ENCODE results near the gene GLCCI1. TPM values are rescaled to one million over a fixed set of nuclear protein-coding genes. Genes with fewer than 3 reads are reported as not detected.
A peak's percentile ranks its signal among the peaks of the same experiment; 100 is the strongest.
"Not testable (repeated sequence)": the region's sequence is repeated elsewhere in the genome, so short reads cannot be mapped to it uniquely, and the experiment has no call there.

GLCCI1 gene
- total and polyA plus RNA-seq, 5 donors from 2014 or later = 12.6 to 88.1 (median 31.6) TPM

DNA sequence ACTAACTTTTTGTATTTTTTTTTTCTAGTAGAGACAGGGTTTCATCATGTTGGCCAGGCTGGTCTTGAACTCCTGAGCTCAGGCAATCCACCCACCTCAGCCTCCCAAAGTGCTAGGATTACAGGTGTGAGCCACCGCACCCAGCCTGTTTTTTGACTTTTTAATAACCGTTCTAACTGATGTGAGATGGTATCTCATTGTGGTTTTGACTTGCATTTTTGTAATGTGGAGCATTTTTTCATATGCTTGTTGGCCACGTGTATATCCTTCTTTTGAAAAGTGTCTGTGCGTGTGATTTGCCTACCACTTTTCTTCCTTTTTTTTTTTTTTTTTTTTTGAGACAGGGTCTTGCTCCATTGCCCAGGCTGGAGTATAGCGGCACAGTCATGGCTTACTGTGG lies 94.7 kb downstream of the GLCCI1 start:
- Mint-ChIP-seq H3K4me3 (peak overlapping the region in 3 of 4 donors; percentile 28 to 63 (median 39)), H3K36me3 (peaks cover 73% of the 10 kb centered on the region), H3K4me1 (peaks cover 40 to 73% (median 56%) of the 10 kb centered on the region in 4 donors), H3K27ac (peak overlapping the region; percentile 42 to 82 (median 43))
- not testable (repeated sequence) for H3K27me3 ChIP-seq (ENCODE audit: control insufficient read depth, insufficient read depth, low read length); H3K27ac ChIP-seq (ENCODE audit: insufficient read depth, low read length, poor library complexity, severe bottlenecking); H3K9me3 ChIP-seq (ENCODE audit: control insufficient read depth in 2 of 2, low read length in 2 of 2); H3K9me3 Mint-ChIP-seq; ATAC-seq (ENCODE audit: low read depth in 2 of 2); H3K4me1 ChIP-seq (ENCODE audit: control insufficient read depth, insufficient read depth, low read length, poor library complexity, severe bottlenecking); H3K27me3 Mint-ChIP-seq; H3K4me3 ChIP-seq (ENCODE audit: low read depth, low read length)
- DNase-seq = peak in 2 of 3 donors; percentile 16 to 44
- peaks cover 45% of the 10 kb centered on the region for H3K36me3 ChIP-seq (ENCODE audit: control insufficient read depth, insufficient read depth, low read length)

GRCh38 chr7:8063706-8064297 lies 95.2 kb downstream of the GLCCI1 start:
- Histone ChIP-seq H3K36me3 (ENCODE audit: control insufficient read depth, insufficient read depth, low read length) (peaks cover 46% of the 10 kb centered on the region), H3K4me1 (ENCODE audit: control insufficient read depth, insufficient read depth, low read length, poor library complexity, severe bottlenecking) (peaks cover 9% of the 10 kb centered on the region), H3K9me3 (ENCODE audit: control insufficient read depth in 2 of 2, low read length in 2 of 2) (peaks cover 3 to 4% of the 10 kb centered on the region in 2 experiments), H3K27me3 (ENCODE audit: control insufficient read depth, insufficient read depth, low read length) (no peaks in the 10 kb centered on the region), H3K4me3 (ENCODE audit: low read depth, low read length) (no peak overlapping the region), H3K27ac (ENCODE audit: insufficient read depth, low read length, poor library complexity, severe bottlenecking) (no peak overlapping the region)
- ATAC-seq (ENCODE audit: low read depth in 2 of 2) (no peak), DNase-seq (no peak)
- peaks cover 76% of the 10 kb centered on the region for H3K36me3 Mint-ChIP-seq
- no peaks in the 10 kb centered on the region for H3K27me3 Mint-ChIP-seq
- H3K27ac Mint-ChIP-seq = peak overlapping the region in 2 of 3 donors; percentile 18 to 82
- H3K4me3 Mint-ChIP-seq = peak overlapping the region in 3 of 4 donors; percentile 28 to 63 (median 39)
- peaks cover 38 to 75% (median 60%) of the 10 kb centered on the region in 4 donors for H3K4me1 Mint-ChIP-seq
- H3K9me3 Mint-ChIP-seq = peaks cover 0 to 6% (median 0%) of the 10 kb centered on the region in 7 donors

DNA sequence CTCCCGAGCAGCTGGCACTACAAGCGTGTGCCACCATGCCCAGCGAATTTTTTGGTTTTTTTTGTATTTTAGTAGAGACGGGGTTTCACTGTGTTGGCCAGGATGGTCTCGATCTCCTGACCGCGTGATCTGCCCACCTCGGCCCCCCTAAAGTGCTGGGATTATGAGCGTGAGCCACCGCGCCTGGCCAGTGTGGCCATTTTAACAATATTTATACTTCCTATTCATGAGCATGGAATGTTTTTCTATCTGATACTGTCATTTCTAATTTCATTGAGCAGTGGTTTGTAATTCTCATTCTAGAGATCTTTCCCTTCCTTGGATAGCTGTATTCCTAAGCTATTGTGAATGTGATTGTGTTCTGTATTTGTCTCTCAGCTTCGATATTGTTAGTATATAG lies 96.2 kb downstream of the GLCCI1 start:
- Histone ChIP-seq H3K27me3 (ENCODE audit: control insufficient read depth, insufficient read depth, low read length) (no peaks in the 10 kb centered on the region), H3K27ac (ENCODE audit: insufficient read depth, low read length, poor library complexity, severe bottlenecking) (no peak overlapping the region), H3K9me3 (ENCODE audit: control insufficient read depth in 2 of 2, low read length in 2 of 2) (peaks cover 3 to 4% of the 10 kb centered on the region in 2 experiments), H3K4me1 (ENCODE audit: control insufficient read depth, insufficient read depth, low read length, poor library complexity, severe bottlenecking) (peaks cover 9% of the 10 kb centered on the region), H3K36me3 (ENCODE audit: control insufficient read depth, insufficient read depth, low read length) (peaks cover 41% of the 10 kb centered on the region), H3K4me3 (ENCODE audit: low read depth, low read length) (no peak overlapping the region)
- no peak for ATAC-seq (ENCODE audit: low read depth in 2 of 2)
- Mint-ChIP-seq H3K4me3 (peak overlapping the region in 2 of 4 donors; percentile 33 to 52), H3K27me3 (no peaks in the 10 kb centered on the region), H3K27ac (peak overlapping the region in 2 of 3 donors; percentile 21 to 53), H3K4me1 (peaks cover 34 to 78% (median 59%) of the 10 kb centered on the region in 4 donors), H3K36me3 (peaks cover 69% of the 10 kb centered on the region), H3K9me3 (peaks cover 0 to 6% (median 0%) of the 10 kb centered on the region in 7 donors)
- DNase-seq = no peak

- Histone ChIP-seq H3K4me1 (ENCODE audit: control insufficient read depth, insufficient read depth, low read length, poor library complexity, severe bottlenecking) (peaks cover 9% of the 10 kb centered on the region), H3K27ac (ENCODE audit: insufficient read depth, low read length, poor library complexity, severe bottlenecking) (no peak overlapping the region), H3K27me3 (ENCODE audit: control insufficient read depth, insufficient read depth, low read length) (no peaks in the 10 kb centered on the region), H3K9me3 (ENCODE audit: control insufficient read depth in 2 of 2, low read length in 2 of 2) (peaks cover 3 to 4% of the 10 kb centered on the region in 2 experiments), H3K36me3 (ENCODE audit: control insufficient read depth, insufficient read depth, low read length) (peaks cover 39% of the 10 kb centered on the region), H3K4me3 (ENCODE audit: low read depth, low read length) (peak overlapping the region; percentile 28)
- no peak for DNase-seq
- ATAC-seq (ENCODE audit: low read depth in 2 of 2) = no peak
- Mint-ChIP-seq H3K4me1 (peaks cover 35 to 73% (median 57%) of the 10 kb centered on the region in 4 donors), H3K9me3 (peaks cover 0 to 6% (median 0%) of the 10 kb centered on the region in 7 donors), H3K27me3 (no peaks in the 10 kb centered on the region), H3K36me3 (peaks cover 63% of the 10 kb centered on the region), H3K27ac (peak overlapping the region; percentile 21 to 53 (median 37)), H3K4me3 (peak overlapping the region in 2 of 4 donors; percentile 33 to 52)
Measured at GRCh38 chr7:8065356-8065813, 96.8 kb downstream of the GLCCI1 start.

- no peaks in the 10 kb centered on the region for H3K27me3 ChIP-seq (ENCODE audit: control insufficient read depth, insufficient read depth, low read length)
- no peak for DNase-seq
- peak overlapping the region; percentile 1 for H3K4me3 ChIP-seq (ENCODE audit: low read depth, low read length)
- H3K9me3 Mint-ChIP-seq = peaks cover 0 to 4% (median 0%) of the 10 kb centered on the region in 7 donors
- peaks cover 12% of the 10 kb centered on the region for H3K4me1 ChIP-seq (ENCODE audit: control insufficient read depth, insufficient read depth, low read length, poor library complexity, severe bottlenecking)
- peaks cover 51 to 79% (median 62%) of the 10 kb centered on the region in 4 donors for H3K4me1 Mint-ChIP-seq
- no peaks in the 10 kb centered on the region for H3K27me3 Mint-ChIP-seq
- ATAC-seq (ENCODE audit: low read depth in 2 of 2) = no peak
- H3K36me3 Mint-ChIP-seq = peaks cover 62% of the 10 kb centered on the region
- H3K27ac Mint-ChIP-seq = peak overlapping the region; percentile 19 to 85 (median 53)
- H3K9me3 ChIP-seq (ENCODE audit: control insufficient read depth in 2 of 2, low read length in 2 of 2) = no peaks in the 10 kb centered on the region
- no peak overlapping the region for H3K27ac ChIP-seq (ENCODE audit: insufficient read depth, low read length, poor library complexity, severe bottlenecking)
- H3K4me3 Mint-ChIP-seq = no peak overlapping the region
- peaks cover 51% of the 10 kb centered on the region for H3K36me3 ChIP-seq (ENCODE audit: control insufficient read depth, insufficient read depth, low read length)
Measured at GRCh38 chr7:8068892-8069686, 100.5 kb downstream of the GLCCI1 start.

- DNase-seq (no peak), ATAC-seq (ENCODE audit: low read depth in 2 of 2) (no peak)
- Mint-ChIP-seq H3K4me1 (peaks cover 44 to 74% (median 56%) of the 10 kb centered on the region in 4 donors), H3K27me3 (no peaks in the 10 kb centered on the region), H3K9me3 (peaks cover 0 to 2% (median 0%) of the 10 kb centered on the region in 7 donors), H3K4me3 (no peak overlapping the region), H3K36me3 (peaks cover 60% of the 10 kb centered on the region), H3K27ac (no peak overlapping the region)
- H3K4me3 ChIP-seq (ENCODE audit: low read depth, low read length) = no peak overlapping the region
- H3K36me3 ChIP-seq (ENCODE audit: control insufficient read depth, insufficient read depth, low read length) = peaks cover 47% of the 10 kb centered on the region
- H3K27ac ChIP-seq (ENCODE audit: insufficient read depth, low read length, poor library complexity, severe bottlenecking) = no peak overlapping the region
- no peaks in the 10 kb centered on the region for H3K27me3 ChIP-seq (ENCODE audit: control insufficient read depth, insufficient read depth, low read length)
- H3K4me1 ChIP-seq (ENCODE audit: control insufficient read depth, insufficient read depth, low read length, poor library complexity, severe bottlenecking) = peaks cover 12% of the 10 kb centered on the region
- H3K9me3 ChIP-seq (ENCODE audit: control insufficient read depth in 2 of 2, low read length in 2 of 2) = no peaks in the 10 kb centered on the region
Measured at GRCh38 chr7:8070451-8071180, 102.0 kb downstream of the GLCCI1 start.

DNA sequence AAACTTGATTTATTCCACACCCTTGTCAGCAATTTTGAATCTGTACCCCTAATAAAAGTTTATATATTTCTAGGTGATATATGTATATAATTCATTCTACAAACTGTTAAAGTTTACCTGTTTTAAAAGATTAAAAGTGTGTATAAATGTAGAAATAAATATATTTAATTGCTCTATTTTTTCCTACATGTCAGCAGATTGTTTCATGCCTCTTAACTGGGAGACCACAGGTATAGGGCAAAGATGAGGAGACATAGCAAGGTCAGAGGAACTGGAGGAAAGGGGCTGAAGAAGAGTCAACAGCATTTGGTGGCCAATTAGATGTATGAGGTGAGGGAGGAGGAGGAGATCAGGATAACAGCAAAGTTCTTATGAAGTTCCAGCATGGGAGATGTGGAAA lies 109.8 kb downstream of the GLCCI1 start:
- no peaks in the 10 kb centered on the region for H3K9me3 ChIP-seq (ENCODE audit: control insufficient read depth in 2 of 2, low read length in 2 of 2)
- H3K27ac ChIP-seq (ENCODE audit: insufficient read depth, low read length, poor library complexity, severe bottlenecking) = no peak overlapping the region
- no peaks in the 10 kb centered on the region for H3K4me1 ChIP-seq (ENCODE audit: control insufficient read depth, insufficient read depth, low read length, poor library complexity, severe bottlenecking)
- Mint-ChIP-seq H3K27ac (peak overlapping the region in 2 of 3 donors; percentile 44 to 64), H3K4me1 (peaks cover 19 to 40% (median 25%) of the 10 kb centered on the region in 4 donors), H3K36me3 (peaks cover 28% of the 10 kb centered on the region), H3K27me3 (no peaks in the 10 kb centered on the region), H3K9me3 (no peaks in the 10 kb centered on the region), H3K4me3 (peak overlapping the region in 1 of 4 donors; percentile 0)
- no peak for DNase-seq
- peaks cover 20% of the 10 kb centered on the region for H3K36me3 ChIP-seq (ENCODE audit: control insufficient read depth, insufficient read depth, low read length)
- ATAC-seq (ENCODE audit: low read depth in 2 of 2) = no peak
- H3K27me3 ChIP-seq (ENCODE audit: control insufficient read depth, insufficient read depth, low read length) = no peaks in the 10 kb centered on the region
- no peak overlapping the region for H3K4me3 ChIP-seq (ENCODE audit: low read depth, low read length)

Data from CD4-positive, CD25-positive, alpha-beta regulatory T cell (primary cell).